GM12878 (cell line): ENCODE data around the gene ZNRF3.

Experiments used
- BHLHE40 ChIP-seq, 2 experiments: fragments of 450-650 bp in 1 of 2; IDR thresholded peaks; 2 replicates each; pipeline ENCODE4 v1.6.1; 2011 to 2017; ENCODE audit warnings: low read depth in 2 of 2, borderline replicate concordance in 1 of 2, improper control_type of control experiment in 1 of 2, low read length in 1 of 2, mild to moderate bottlenecking in 1 of 2
- CTCF ChIP-seq, 3 experiments: IDR thresholded peaks in 2 of 3; conservative IDR thresholded peaks in 1 of 3; 2 replicates each; pipeline ENCODE4 v1.5.1; 2011; ENCODE audit warnings: low read depth in 3 of 3, low read length in 3 of 3, mild to moderate bottlenecking in 3 of 3, control low read depth in 2 of 3, moderate library complexity in 2 of 3, inconsistent platforms in 1 of 3, mixed read lengths in 1 of 3; ENCODE audit not compliant: control insufficient read depth in 2 of 3, insufficient read depth in 1 of 3; ENCODE audit errors: extremely low read depth in 1 of 3
- HDGF ChIP-seq: fragments of 450-650 bp; IDR thresholded peaks from 2 replicates; pipeline ENCODE4 v1.6.1; 2016; ENCODE audit warnings: antibody characterized with exemption
- MYC ChIP-seq: IDR thresholded peaks from 2 replicates; pipeline ENCODE4 v1.6.1; 2011; ENCODE audit warnings: mild to moderate bottlenecking, low read length, moderate library complexity, inconsistent platforms; ENCODE audit not compliant: insufficient read depth, insufficient replicate concordance, insufficient read length, severe bottlenecking
- POLR2A ChIP-seq: IDR thresholded peaks from 2 replicates; pipeline ENCODE4 v1.6.1; 2011; ENCODE audit warnings: low read depth, mild to moderate bottlenecking, low read length
- RAD21 ChIP-seq: IDR thresholded peaks from 2 replicates; pipeline ENCODE4 v1.6.1; 2011; ENCODE audit warnings: mild to moderate bottlenecking, low read depth, low read length, moderate library complexity; ENCODE audit not compliant: insufficient read depth
- SRF ChIP-seq, 2 experiments: IDR thresholded peaks; 2 replicates each; pipeline ENCODE4 v1.6.1; 2011; ENCODE audit warnings: low read depth in 2 of 2, low read length in 2 of 2, mild to moderate bottlenecking in 1 of 2, moderate library complexity in 1 of 2
- YY1 ChIP-seq: IDR thresholded peaks from 2 replicates; pipeline ENCODE4 v1.6.1; 2011; ENCODE audit warnings: low read depth, mild to moderate bottlenecking, low read length
- TF ChIP-seq, protein P1 (sequence below): IDR thresholded peaks from 2 replicates; pipeline ENCODE4 v1.6.1; 2011; ENCODE audit warnings: borderline replicate concordance, low read depth, mild to moderate bottlenecking, moderate library complexity, mixed read lengths, low read length; ENCODE audit not compliant: insufficient read depth; ENCODE audit errors: extremely low read length

- no peak for TF ChIP-seq MYC
- no peak for TF ChIP-seq BHLHE40 (IDR thresholded peaks at IDR 0.05; ENCODE audit: borderline replicate concordance in 1 of 2, low read depth in 2 of 2, low read length in 1 of 2)
- TF ChIP-seq, protein P1, sequence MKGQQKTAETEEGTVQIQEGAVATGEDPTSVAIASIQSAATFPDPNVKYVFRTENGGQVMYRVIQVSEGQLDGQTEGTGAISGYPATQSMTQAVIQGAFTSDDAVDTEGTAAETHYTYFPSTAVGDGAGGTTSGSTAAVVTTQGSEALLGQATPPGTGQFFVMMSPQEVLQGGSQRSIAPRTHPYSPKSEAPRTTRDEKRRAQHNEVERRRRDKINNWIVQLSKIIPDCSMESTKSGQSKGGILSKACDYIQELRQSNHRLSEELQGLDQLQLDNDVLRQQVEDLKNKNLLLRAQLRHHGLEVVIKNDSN = no peak
- TF ChIP-seq POLR2A = no peak
- TF ChIP-seq SRF (IDR thresholded peaks at IDR 0.05; ENCODE audit: low read depth in 2 of 2, low read length in 2 of 2) = no peak
- TF ChIP-seq YY1 = no peak
- TF ChIP-seq CTCF (IDR thresholded peaks at IDR 0.05 in 2 of 3, conservative IDR thresholded peaks at IDR 0.05 in 1 of 3; ENCODE audit: control insufficient read depth in 2 of 3, extremely low read depth in 1 of 3, insufficient read depth in 1 of 3, low read depth in 3 of 3, low read length in 3 of 3) = no peak
- TF ChIP-seq RAD21 = no peak
- no peak for TF ChIP-seq HDGF
Observed at GRCh38 chr22:29081517-29082236, 198.3 kb downstream of the ZNRF3 start.
